ENCODE data around the gene IFNAR2. TPM values are rescaled to one million over a fixed set of nuclear protein-coding genes. Genes with fewer than 3 reads are reported as not detected.

Gene IFNAR2
- total RNA-seq (2022; extraction: Qiagen RNA extraction): 14.5 to 17.0 TPM (median 15.8 TPM) in 5 replicates

DNA sequence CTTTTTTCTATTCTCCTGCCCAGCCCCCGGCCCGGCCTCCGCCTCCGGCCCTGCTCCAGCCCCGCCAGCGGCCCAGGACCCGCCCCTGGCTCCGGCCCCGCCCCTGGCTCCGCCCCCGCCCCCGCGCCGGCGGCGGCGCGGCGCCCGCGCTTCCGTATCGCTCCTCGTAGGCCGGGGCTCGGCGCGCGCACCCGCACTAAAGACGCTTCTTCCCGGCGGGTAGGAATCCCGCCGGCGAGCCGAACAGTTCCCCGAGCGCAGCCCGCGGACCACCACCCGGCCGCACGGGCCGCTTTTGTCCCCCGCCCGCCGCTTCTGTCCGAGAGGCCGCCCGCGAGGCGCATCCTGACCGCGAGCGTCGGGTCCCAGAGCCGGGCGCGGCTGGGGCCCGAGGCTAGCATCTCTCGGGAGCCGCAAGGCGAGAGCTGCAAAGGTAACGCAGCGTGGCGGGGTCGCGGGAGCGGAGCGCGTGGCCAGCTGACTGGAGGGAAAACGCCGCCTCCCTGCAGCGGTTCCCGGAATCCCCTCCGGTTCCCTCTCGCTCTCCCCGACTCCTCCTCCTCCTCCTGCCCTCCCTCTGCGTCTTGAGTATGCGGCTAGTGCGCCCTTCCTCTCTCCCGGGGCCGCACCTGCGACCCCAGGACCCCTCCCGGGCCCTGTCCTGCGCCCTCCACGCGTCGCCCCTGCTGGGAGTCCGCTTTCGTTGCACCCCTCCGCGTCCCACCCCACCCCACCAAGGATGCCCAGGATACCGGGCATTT, at the start of gene IFNAR2:
TSS of gene IFNAR2 (plus strand) at position 155 of the 761 bp plus-strand sequence. CDS start 11,985 bp downstream, outside the sequence.

DNA sequence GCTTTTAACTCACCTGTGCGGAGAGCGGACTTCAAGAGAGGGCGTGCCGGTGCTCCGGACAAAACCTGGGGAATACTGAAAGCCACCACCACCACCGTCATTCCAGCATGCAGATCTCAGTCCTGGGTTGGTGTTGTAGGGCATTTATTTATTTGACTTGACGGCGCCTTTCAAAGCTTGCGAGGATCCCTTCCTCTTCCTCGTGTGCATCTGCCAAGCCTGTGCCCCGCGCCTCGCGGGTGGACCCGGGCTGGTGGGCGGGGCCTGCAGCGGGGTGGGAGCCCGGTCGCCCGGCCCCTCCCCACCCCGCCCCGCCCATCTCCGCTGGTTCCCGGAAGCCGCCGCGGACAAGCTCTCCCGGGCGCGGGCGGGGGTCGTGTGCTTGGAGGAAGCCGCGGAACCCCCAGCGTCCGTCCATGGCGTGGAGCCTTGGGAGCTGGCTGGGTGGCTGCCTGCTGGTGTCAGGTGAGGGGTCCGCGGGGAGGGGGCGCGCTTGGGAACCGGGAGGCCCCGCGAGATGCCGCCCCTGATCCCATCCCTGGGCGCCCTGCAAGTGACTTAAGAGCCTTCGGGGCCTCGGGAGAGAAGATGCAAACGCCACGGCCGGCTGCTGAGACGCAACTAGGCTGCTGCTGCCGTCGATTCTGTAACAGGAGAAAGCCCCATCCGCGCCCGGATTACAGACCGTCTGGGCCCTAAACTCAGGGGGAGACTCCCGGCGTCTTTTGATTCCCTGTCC, 36.5 kb downstream of the IFNAR2 start, which contains the start of gene IL10RB:
TSS of gene IL10RB (plus strand) at position 318 of the 739 bp plus-strand sequence. CDS start at position 417, 99 bp downstream.

Other genes with a start within 250 kb of the IFNAR2 start
- gene OLIG2, start 204.0 kb upstream of the IFNAR2 start, total RNA-seq (2022; extraction: Qiagen RNA extraction): not detected in 5 replicates
- gene OLIG1, start 159.8 kb upstream of the IFNAR2 start, total RNA-seq (2022; extraction: Qiagen RNA extraction): not detected in 5 replicates
- 17.9 to 20.5 TPM (median 18.4 TPM) in 5 replicates for gene IL10RB, start 36.4 kb downstream of the IFNAR2 start, total RNA-seq (2022; extraction: Qiagen RNA extraction)
- gene IFNAR1, start 95.0 kb downstream of the IFNAR2 start, total RNA-seq (2022; extraction: Qiagen RNA extraction): 13.5 to 20.1 TPM (median 18.4 TPM) in 5 replicates
- gene IFNGR2, start 173.5 kb downstream of the IFNAR2 start, total RNA-seq (2022; extraction: Qiagen RNA extraction): 49.1 to 55.8 TPM (median 55.0 TPM) in 5 replicates